ENCODE data around the gene UTP20.

Gene UTP20
- 89.5 to 368 reads per million in 2 experiments for total RNA-seq

DNA sequence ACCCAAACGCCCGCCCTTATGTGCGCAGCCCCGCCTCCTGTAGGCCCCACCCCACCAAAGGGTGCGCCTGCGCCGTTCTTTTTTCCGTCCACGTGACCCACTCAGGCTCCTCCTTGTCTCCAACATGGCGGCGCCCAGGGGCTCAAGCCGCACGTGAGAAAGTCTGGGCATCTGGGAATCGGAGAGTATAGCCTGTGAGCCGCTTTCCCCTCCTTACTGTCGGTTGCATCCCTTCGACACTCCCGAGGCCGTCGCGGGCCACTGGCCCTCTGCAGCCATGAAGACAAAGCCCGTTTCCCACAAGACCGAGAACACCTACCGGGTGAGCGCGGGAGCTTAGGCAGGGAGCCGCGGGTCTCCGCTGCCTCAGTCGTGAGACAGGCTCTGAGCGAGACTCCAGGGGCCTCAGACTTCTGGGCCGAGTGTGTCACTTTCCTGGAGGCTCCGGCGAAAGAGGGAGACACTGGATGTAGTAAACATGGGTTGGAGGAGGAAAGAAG, at the start of gene UTP20:
TSS of gene UTP20 (plus strand) at position 100 of the 500 bp plus-strand sequence. CDS start at position 278, 178 bp downstream.
- DNase-seq (ENCODE audit: low read depth), result peak; percentile 89

DNA sequence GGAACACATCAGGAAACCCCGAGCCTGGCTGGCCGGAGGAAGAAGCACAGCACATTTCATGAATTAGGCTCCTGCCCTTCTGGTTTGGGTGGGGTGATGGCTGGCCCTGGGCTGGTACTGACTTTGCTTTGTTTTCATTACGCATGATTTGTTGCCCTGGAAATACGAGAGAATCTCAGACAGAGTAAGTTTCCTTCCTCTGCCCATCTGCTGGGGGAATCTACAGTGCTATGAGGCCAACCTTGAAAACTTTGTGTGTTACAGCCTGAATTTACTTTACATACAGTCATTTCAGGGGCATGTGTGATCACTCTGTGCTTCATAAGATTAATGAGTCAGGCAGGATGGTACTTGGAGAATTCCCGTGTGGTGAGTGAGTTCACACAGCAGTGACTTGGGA, 49.4 kb upstream of the UTP20 start:
- DNase-seq (ENCODE audit: low read depth), result no peak

DNA sequence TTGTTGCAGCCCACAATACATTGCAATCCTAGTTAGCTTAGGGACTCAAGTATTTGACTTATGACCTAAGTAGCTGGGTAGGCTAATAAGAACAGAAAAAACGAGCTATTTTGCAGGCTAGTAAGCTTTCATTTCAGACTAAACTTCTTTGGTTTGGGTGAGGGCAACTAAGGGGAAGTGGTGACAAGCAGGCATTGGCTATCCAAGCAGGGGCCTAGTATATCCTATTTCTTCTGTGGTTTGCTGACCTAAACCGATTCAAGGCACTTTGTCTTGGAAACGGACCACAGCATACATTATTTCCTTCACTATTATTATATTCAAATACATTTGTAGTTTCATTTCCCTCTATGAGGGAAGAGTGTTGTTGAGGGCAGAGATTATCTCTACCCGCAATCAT, 48.3 kb upstream of the UTP20 start:
- DNase-seq (ENCODE audit: low read depth), result no peak

DNA sequence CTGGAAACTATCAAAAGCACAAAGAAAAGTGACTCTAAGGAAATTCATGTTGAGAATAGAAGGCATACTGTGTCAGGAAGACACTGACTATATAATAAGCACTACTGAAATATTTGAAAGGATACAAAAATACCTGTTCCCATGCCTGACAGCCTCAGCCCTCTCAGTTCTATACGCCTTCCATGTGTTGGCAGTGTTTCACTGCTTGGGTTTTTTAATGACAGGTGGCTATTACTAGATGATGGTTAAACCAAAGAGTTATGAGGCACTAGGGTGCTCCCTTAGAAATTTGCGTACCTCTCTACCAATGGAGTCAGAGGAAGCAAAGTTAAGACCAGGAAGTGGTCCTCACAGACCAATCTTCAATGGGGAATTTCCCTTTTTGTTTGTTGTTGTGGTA, 44.2 kb upstream of the UTP20 start:
- no peak for DNase-seq (ENCODE audit: low read depth)

DNA sequence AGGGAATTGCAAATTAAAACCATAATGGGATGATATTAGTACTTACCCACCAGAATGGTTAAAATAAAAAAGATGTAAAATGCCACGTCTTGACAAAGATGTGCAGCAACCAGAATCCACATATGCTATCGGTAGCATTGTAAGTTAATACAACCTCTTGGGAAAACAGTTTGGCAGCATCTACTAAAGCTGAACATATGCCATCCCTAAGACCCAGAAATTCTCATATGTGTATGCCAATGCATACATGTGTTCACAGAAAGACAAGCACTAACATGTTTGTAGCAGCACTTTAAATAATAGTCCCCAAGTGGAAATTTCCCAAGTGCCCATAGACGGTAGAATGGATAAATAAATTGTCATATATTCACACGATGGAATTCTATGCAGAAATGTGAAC, 41.6 kb upstream of the UTP20 start:
- DNase-seq (ENCODE audit: low read depth), result no peak

DNA sequence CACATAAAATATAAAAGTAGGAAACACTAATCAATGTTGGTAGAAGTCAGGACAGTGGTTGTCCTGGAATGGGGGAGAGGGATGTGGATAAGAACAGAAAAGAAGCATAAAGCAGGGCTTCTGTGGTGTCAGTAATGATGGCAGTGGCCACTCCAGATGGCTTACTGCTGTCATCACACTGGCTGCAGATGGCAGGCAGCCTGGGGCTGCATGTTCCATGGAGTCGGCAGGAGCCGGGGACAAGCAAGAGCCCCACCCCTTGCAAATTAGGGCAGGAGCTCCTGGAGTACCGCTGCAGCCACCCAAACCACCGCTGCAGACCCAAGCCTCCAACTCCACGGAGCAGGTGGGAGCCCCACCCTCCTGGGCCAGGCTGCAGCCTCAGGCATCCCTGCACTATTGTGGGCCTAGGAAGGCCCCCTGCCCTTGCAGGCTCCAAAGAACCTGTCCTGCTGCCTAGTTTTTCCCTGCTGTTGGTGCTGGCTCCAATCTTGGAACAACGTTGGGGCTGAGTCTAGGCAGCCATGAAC, 41.0 kb upstream of the UTP20 start:
- DNase-seq (ENCODE audit: low read depth), result no peak

DNA sequence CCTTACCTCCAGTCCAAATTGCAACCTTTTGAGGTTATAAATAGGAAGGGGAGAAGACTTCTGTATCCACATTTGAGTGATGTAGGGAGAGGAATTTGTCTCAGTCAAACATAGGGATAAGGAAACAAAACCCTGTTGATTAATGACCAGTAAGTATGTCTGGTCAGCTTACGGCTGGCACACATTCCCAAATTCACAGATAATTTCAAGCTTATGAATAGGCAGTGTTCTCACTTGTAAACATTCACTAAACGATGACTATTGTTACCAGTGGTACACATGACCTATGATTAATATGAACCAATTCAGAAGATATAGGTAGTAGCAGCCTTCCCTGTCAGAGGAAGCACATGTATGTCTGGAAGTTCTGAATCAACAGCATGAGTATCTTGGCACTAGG, 36.8 kb upstream of the UTP20 start:
- DNase-seq (ENCODE audit: low read depth), result no peak

DNA sequence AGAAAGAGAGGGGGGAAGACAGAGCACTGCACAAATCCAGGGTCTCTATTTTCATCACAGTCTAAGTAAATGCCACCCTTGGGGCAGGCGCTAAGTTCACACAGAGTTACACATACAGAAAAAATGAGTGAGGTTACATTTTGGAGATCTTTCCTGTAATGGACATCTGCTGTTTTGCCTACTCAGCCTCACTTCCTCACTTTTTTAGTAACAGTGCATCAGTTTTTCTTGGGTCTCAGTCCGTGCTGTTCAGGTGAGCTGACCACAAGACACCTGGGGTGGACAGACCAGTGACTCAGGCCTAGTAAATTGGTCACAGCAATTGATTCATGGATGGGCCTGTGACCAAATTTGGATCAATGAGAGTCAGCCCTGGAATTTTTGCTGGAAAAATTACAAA, 36.3 kb upstream of the UTP20 start:
- DNase-seq (ENCODE audit: low read depth), result no peak

DNA sequence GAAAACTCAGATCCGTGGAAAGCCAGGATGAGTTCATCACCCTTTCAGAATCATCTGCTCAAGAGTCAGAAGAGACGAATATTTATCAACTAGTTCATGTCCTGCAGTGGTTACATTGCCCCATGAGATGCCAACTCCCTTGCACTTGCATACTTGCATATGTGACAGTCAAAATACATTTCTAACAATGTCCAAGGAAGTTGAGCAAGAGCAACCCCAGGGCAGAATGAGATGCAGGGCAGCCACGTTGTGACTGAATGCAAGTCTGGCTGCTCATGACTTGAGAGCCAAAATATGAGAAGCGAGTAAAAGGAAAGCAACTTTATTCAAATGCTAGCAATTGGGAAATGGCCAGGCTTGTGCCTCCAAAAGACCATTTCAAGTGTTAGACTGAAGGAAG, 23.6 kb upstream of the UTP20 start:
- no peak for DNase-seq (ENCODE audit: low read depth)

DNA sequence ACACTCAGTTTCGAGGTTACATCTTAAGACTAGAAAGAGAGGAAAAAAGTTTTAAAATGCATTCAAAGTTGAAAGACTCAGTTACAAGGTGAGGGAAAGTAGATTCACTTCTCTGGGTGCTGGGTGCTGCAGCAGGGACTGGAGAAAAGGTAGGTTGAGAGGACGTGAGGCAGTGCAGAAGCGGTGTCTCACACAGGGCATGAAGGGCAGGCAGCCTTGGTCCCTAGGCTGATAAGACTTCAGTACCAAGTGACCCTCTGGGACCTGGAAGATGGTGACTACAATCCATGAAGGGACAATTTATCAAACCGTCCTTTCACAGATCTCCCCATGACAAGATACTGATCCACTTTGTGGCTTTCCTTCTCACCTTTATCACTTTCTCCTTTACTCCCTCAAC, 22.5 kb upstream of the UTP20 start:
- no peak for DNase-seq (ENCODE audit: low read depth)

DNA sequence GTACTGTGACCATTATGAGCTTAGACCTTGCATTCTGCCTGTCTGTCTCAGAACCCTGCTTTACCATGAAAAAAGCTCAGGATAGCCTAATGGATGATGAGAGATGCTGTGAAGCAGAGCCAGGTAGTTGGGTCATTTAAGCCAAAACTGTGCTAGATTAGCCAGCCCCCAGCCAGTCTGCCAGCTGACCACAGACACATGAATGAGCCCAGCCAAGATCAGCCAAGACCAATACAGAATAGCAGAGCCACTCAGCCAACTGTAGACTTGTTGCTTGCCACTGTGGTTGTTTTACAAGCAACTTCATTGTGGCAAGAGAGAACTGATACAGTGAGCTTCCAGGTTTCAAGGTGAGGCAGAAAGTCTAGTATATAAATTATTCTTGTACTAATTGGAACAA, 12.8 kb upstream of the UTP20 start:
- DNase-seq (ENCODE audit: low read depth), result no peak

DNA sequence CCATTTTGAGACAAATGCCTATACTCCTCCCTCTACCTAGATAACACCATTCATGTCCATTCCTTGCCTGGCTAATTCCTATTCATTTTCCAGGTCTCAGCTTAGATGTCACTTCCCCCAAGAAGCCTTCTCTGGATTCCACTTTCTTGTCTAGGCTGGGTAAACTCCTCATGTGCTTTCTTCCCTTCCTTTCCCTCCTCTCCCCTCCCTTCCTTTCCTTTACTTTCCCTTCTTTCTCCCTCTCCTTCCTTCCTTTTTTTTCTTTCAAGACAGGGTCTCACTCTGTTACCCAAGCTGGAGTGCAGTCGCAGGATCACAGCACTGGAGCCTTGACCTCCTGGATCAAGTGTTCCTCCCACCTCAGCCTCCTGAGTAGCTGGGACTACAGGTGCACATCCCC, 3.5 kb upstream of the UTP20 start:
- DNase-seq (ENCODE audit: low read depth), result no peak

DNA sequence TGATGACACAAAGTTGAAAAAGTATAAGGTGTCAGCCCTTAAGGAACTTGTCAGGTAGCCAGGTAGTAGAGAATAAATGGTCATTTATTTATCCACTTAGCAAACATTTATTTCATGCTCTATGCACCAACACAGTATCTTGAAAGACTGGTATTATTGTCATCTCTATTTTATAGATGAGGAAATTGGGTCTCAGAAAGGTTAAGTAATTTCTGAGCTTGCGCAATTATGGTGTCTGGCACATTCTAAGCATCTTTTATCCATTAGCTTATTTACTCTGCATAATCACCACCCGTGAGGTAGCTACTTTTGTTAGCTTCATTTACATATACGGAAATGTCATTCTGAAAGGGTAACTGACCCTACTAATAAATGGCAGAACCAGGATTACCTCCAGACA, 2.5 kb upstream of the UTP20 start:
- no peak for DNase-seq (ENCODE audit: low read depth)

DNA sequence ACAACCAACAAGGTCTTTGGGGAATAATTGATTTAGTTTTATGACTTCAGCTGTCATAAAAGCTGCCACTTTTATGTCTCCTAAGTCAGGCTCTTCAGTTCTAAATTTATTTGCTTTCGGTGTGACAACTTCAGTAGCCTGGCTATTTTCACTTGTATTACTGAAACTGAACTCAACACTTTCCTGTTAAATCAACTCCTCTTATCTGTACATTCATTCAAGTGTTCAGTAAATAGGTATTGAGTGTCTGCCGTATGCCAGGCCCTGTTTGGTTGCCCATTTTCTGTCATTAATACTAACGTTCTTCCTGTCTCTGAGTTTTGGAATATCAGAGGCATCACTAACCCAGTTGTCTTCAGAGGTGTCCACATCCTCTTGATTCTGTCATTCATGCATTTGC, 7.5 kb downstream of the UTP20 start:
- no peak for DNase-seq (ENCODE audit: low read depth)

DNA sequence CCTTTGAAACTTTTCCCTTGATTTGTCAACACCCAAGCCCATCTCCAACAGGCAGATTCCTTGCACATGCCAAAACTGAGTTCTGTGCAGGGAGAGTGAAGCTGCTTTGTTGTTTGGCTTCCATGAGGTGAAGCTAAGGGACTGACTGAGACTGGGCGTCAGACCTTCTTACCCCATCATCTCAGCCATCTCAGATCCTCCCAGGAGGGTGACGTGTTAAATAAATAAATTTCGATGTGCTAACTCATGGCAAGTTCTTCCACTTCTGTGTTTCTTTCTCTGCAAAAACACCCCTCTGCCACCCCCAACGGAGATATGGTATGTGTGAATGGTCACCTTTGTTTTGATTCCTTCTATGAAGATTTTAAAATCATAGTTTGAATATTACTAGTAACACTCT, 17.8 kb downstream of the UTP20 start:
- no peak for DNase-seq (ENCODE audit: low read depth)

DNA sequence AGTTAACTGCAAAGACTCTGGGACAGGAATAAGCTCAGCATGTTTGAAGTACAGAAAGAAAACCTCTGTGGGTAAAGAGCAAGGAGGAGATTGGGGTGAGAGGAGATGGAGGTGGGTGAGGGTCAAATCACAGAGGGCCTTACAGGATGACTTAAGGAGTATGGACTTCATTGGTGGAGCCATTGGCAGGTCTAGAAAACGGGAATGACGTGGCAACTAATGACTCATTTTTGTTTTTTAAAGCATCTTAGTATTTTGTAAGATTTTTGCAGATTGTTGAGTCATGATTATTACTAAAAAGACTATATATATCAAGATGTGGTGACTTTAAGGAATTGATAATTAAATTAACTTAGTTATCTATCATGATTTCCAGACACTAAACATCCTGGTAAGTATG, 18.5 kb downstream of the UTP20 start:
- DNase-seq (ENCODE audit: low read depth), result no peak

DNA sequence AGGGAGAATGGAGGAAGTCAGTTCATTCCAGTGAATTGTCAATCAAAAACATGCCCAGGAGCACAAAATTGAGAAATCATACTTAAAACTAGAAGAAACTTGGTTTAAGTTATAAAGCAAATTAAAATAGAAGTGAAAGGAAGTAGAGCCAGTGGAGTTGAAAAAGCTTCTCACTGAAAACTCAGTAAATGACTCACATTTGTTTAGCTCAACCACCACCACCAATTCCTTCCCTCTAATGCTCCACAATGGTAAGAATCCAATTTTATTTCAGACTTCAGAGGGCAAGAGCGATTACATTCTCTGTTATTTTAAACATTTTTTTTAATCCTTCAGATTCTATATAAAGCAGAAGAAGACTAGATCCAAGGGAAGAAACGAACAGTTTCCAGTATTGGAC, 19.4 kb downstream of the UTP20 start:
- DNase-seq (ENCODE audit: low read depth), result no peak

DNA sequence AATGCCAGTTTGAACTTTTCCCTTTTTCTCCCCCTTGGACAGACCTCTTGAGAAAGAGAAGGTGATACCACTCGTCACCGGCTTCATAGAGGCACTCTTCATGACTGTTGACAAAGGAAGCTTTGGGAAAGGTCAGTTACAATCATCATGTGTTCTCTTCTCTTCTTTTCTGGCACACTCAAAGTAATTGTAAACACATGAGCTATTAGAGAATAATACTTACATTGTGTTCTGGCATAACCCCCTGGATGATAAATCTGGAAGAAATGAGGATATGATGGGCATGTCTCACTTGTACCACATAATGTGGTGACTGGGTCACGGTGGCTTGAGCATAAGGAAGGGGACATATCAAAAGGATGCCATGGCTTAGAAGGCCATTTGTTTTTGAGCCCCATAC, 20.0 kb downstream of the UTP20 start:
- no peak for DNase-seq (ENCODE audit: low read depth)

DNA sequence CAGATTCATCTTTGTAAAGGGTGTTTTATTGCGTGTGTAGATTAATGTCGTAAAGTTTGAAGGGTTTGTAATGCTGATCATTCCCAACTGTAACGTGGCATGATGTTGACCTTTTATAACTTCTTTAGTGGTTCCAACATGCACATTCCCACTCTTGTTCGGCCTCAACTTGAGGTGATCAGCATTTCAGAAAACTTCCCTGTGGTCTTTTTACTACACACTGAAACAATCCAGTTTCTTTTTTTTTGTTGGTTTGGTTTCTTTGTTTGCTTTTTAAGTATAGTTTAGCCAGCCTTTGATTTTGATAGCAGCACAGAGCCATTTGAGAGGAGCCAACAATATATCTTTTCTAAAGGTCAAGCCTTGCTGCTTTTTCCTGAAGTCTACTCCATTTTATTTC, 22.8 kb downstream of the UTP20 start:
- no peak for DNase-seq (ENCODE audit: low read depth)

DNA sequence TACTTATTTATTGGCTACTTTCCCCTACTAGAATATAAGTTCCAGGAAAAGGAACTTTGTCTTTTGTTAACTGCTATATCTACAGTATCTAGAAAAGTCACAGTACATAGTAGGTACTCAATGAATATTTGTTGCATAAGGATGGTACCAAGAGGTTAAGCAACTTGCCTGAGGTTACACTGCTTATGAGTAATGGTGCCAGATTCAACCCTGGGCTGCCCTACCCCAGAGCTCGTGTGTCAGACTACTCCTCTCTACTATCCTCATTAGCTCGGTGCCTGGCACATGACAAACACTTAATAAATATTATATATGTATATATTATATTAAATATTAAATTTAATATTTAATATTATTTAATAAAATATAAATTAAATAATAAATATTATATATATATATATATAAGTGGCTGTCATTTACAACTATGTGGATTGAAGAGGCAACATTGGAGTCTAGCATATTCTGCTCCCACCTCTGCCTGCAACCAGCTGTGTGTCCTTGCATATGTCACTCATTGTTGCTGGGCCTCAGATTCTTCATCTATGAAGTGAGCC, 25.4 kb downstream of the UTP20 start:
- no peak for DNase-seq (ENCODE audit: low read depth)

DNA sequence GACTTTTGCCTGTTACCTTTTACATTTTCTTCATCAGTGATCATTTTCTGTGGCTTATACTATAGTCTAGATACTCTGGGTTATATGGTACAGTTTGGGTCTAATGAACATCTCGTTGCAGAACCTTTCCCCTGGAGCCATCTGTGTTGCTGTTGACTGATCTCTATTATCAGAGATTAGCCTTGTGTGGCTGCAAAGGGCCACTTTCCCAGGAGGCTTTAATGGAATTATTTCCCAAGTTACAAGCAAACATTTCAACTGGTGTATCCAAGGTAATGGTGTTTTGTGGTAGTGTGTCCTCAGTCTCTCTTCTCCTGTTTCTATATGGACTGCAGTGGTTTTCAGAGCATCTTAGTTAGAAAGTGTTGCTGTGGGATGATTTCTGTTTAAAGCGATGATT, 25.9 kb downstream of the UTP20 start:
- no peak for DNase-seq (ENCODE audit: low read depth)

DNA sequence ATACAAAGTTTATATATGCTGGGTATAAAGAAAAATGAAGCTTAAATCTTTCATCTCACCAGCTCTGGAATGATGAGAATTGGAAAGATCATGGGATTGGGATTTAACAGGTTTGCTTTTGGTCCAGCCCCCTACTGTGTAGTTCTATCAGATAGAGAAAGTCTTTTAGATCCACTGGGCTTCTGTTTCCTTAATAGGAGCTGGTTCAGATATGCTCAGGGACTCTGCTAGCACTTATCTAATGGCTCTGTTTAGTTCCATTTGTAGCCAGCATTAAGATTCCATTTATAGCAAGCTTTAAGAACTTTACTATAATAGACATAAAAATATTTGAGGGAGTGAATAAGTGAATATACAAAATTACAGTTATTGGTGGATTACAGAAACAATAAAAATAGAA, 42.6 kb downstream of the UTP20 start:
- no peak for DNase-seq (ENCODE audit: low read depth)

DNA sequence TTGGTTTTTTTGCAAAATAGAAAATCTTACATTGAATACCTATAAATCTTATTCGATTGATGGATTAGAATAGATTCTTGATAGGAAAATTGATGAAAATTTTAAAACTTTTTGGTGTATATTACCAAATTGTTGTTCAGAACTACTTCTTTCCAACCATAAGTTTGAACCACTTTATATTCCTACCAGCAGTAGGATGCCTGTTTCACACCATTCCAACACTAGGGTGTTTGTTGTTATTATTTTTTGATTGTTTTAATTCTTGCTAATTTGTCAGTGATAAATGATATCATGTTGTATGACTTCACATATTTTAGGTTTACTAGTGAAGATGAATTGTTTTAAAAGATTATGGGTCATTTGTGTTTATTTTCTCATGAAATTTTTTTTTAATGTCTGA, 43.4 kb downstream of the UTP20 start:
- no peak for DNase-seq (ENCODE audit: low read depth)

DNA sequence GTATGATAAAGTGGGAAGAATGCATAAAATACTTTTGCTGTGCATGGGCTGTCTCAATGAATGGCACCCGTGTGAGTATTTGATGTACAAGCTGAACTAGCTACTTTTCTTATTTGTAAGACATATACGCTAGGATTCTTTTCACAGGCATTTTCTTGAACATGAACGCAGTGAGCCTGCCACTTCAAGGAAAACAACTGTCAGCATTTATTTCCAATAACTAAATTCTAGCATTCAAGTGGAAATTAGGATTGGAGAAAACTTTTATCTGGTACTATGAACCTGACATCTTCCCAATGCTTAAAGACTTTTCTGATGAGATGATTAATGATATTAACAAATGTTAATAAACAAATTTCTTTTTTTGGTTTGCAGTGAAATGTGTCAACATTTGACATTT, 45.7 kb downstream of the UTP20 start:
- no peak for DNase-seq (ENCODE audit: low read depth)
